Stimulated activated naive B cell treated with anti-CD40 and anti-IgM and Interleukin-4, amounts not matched to agents 10 μg/mL and 1 μg/mL and 100 μg/mL, for 72 hours (primary cell): ENCODE results near the gene BCL7A.
"Not testable (repeated sequence)": the region's sequence is repeated elsewhere in the genome, so short reads cannot be mapped to it uniquely, and the experiment has no call there.

Experiments used
- ATAC-seq, 2 donors: fragments of 150-1000 bp; cut with Tn5 transposase; replicated peaks; 2 replicates each; pipeline ENCODE4 v1.10.0; 2021; ENCODE audit warnings: moderate library complexity in 1 of 2
- DNase-seq: peaks from one replicate; pipeline ENCODE4 v3.0.0; 2021
- H3K27ac Mint-ChIP-seq: one replicate; pipeline ENCODE4 v1.8.0; 2022; ENCODE audit warnings: mild to moderate bottlenecking, mixed read lengths
- H3K27me3 Mint-ChIP-seq, 2 donors: one replicate each; pipeline ENCODE4 v1.8.0; 2022; ENCODE audit warnings: mixed read lengths in 2 of 2
- H3K36me3 Mint-ChIP-seq, 2 donors: one replicate each; pipeline ENCODE4 v1.8.0; 2022; ENCODE audit warnings: mixed read lengths in 2 of 2, mild to moderate bottlenecking in 1 of 2
- H3K4me1 Mint-ChIP-seq, 2 donors: one replicate each; pipeline ENCODE4 v1.8.0; 2022; ENCODE audit warnings: mixed read lengths in 2 of 2, mild to moderate bottlenecking in 1 of 2
- H3K4me3 Mint-ChIP-seq, 2 donors: one replicate each; pipeline ENCODE4 v1.8.0; 2022; ENCODE audit warnings: mild to moderate bottlenecking in 2 of 2, mixed read lengths in 2 of 2, moderate library complexity in 1 of 2
- H3K9me3 Mint-ChIP-seq, 2 donors: one replicate each; pipeline ENCODE4 v1.8.0; 2022; ENCODE audit warnings: mixed read lengths in 2 of 2, mild to moderate bottlenecking in 1 of 2

Gene BCL7A

GRCh38 chr12:122021822-122022392 lies at the start of gene BCL7A:
Gene BCL7A (plus strand): TSS chr12:122021884. CDS start chr12:122022092, 208 bp downstream.
- DNase-seq (peak; percentile 79), ATAC-seq (peak; percentile 62 to 71)
- Mint-ChIP-seq H3K4me3 (peak within 1 kb of the TSS; percentile 90 to 96), H3K27me3 (no peaks in the 10 kb centered on the region), H3K27ac (peak within 1 kb of the TSS; percentile 98), H3K9me3 (peaks cover 0 to 3% of the 10 kb centered on the region in 2 donors), H3K4me1 (peaks cover 26 to 56% of the 10 kb centered on the region in 2 donors), H3K36me3 (peaks cover 15 to 28% of the 10 kb centered on the region in 2 donors)

GRCh38 chr12:121974026-121974985 lies 47.4 kb upstream of the BCL7A start:
- Mint-ChIP-seq H3K27me3 (no peaks in the 10 kb centered on the region), H3K4me1 (peaks cover 22 to 27% of the 10 kb centered on the region in 2 donors), H3K9me3 (peaks cover 10% of the 10 kb centered on the region in 2 donors), H3K27ac (peak overlapping the region; percentile 2), H3K36me3 (peaks cover 7 to 17% of the 10 kb centered on the region in 2 donors), H3K4me3 (no peak overlapping the region)
- DNase-seq (no peak), ATAC-seq (no peak)

- Mint-ChIP-seq H3K9me3 (peaks cover 10 to 12% of the 10 kb centered on the region in 2 donors), H3K27ac (peak overlapping the region; percentile 75), H3K4me3 (no peak overlapping the region), H3K27me3 (no peaks in the 10 kb centered on the region), H3K36me3 (peaks cover 7 to 17% of the 10 kb centered on the region in 2 donors), H3K4me1 (peaks cover 26 to 28% of the 10 kb centered on the region in 2 donors)
- no peak for ATAC-seq
- no peak for DNase-seq
These were observed 46.7 kb upstream of the BCL7A start for GRCh38 chr12:121975021-121975420.

- H3K36me3 Mint-ChIP-seq: peaks cover 3 to 12% of the 10 kb centered on the region in 2 donors
- no peak overlapping the region for H3K27ac Mint-ChIP-seq
- H3K9me3 Mint-ChIP-seq: peaks cover 10 to 12% of the 10 kb centered on the region in 2 donors
- peaks cover 30 to 39% of the 10 kb centered on the region in 2 donors for H3K4me1 Mint-ChIP-seq
- no peaks in the 10 kb centered on the region for H3K27me3 Mint-ChIP-seq
- no peak overlapping the region for H3K4me3 Mint-ChIP-seq
- ATAC-seq (no peak), DNase-seq (no peak)
These were observed 44.7 kb upstream of the BCL7A start for GRCh38 chr12:121976950-121977349.

- Mint-ChIP-seq H3K36me3 (no peaks in the 10 kb centered on the region), H3K9me3 (peaks cover 0 to 1% of the 10 kb centered on the region in 2 donors), H3K27ac (peak overlapping the region; percentile 95), H3K27me3 (no peaks in the 10 kb centered on the region), H3K4me1 (peaks cover 40 to 58% of the 10 kb centered on the region in 2 donors), H3K4me3 (peak overlapping the region; percentile 75 to 76)
- DNase-seq (peak; percentile 89), ATAC-seq (peak; percentile 86 to 89)
These were observed 41.3 kb upstream of the BCL7A start for GRCh38 chr12:121980191-121980891.

- peaks cover 38 to 58% of the 10 kb centered on the region in 2 donors for H3K4me1 Mint-ChIP-seq
- H3K9me3 Mint-ChIP-seq: peaks cover 0 to 1% of the 10 kb centered on the region in 2 donors
- H3K36me3 Mint-ChIP-seq: no peaks in the 10 kb centered on the region
- DNase-seq (no peak), ATAC-seq (no peak)
- no peaks in the 10 kb centered on the region for H3K27me3 Mint-ChIP-seq
- peak overlapping the region; percentile 75 to 76 for H3K4me3 Mint-ChIP-seq
- peak overlapping the region; percentile 95 for H3K27ac Mint-ChIP-seq
These were observed 40.8 kb upstream of the BCL7A start for GRCh38 chr12:121980892-121981272.

GRCh38 chr12:121981456-121981855 lies 40.2 kb upstream of the BCL7A start:
- ATAC-seq (no peak), DNase-seq (no peak)
- no peaks in the 10 kb centered on the region for H3K27me3 Mint-ChIP-seq
- H3K27ac Mint-ChIP-seq: peak overlapping the region; percentile 95
- H3K4me1 Mint-ChIP-seq: peaks cover 38 to 58% of the 10 kb centered on the region in 2 donors
- peaks cover 0 to 1% of the 10 kb centered on the region in 2 donors for H3K9me3 Mint-ChIP-seq
- H3K36me3 Mint-ChIP-seq: no peaks in the 10 kb centered on the region
- peak overlapping the region in 1 of 2 donors; percentile 65 for H3K4me3 Mint-ChIP-seq

- H3K4me1 Mint-ChIP-seq: peaks cover 38 to 58% of the 10 kb centered on the region in 2 donors
- no peak for ATAC-seq
- H3K36me3 Mint-ChIP-seq: no peaks in the 10 kb centered on the region
- H3K4me3 Mint-ChIP-seq: peak overlapping the region; percentile 6 to 51
- H3K9me3 Mint-ChIP-seq: peaks cover 0 to 1% of the 10 kb centered on the region in 2 donors
- H3K27me3 Mint-ChIP-seq: no peaks in the 10 kb centered on the region
- H3K27ac Mint-ChIP-seq: peak overlapping the region; percentile 71
- no peak for DNase-seq
These were observed 38.7 kb upstream of the BCL7A start for GRCh38 chr12:121982950-121983349.

GRCh38 chr12:121983536-121984210 lies 38.0 kb upstream of the BCL7A start:
- no peaks in the 10 kb centered on the region for H3K27me3 Mint-ChIP-seq
- no peaks in the 10 kb centered on the region for H3K36me3 Mint-ChIP-seq
- DNase-seq: no peak
- H3K4me3 Mint-ChIP-seq: peak overlapping the region in 1 of 2 donors; percentile 51
- H3K9me3 Mint-ChIP-seq: peaks cover 0 to 1% of the 10 kb centered on the region in 2 donors
- peak overlapping the region; percentile 71 for H3K27ac Mint-ChIP-seq
- no peak for ATAC-seq
- peaks cover 37 to 62% of the 10 kb centered on the region in 2 donors for H3K4me1 Mint-ChIP-seq

- Mint-ChIP-seq H3K9me3 (no peaks in the 10 kb centered on the region), H3K27ac (no peak overlapping the region)
- ATAC-seq: no peak
These were observed 35.0 kb upstream of the BCL7A start for GRCh38 chr12:121986489-121987245.

GRCh38 chr12:121988519-121988918 lies 33.2 kb upstream of the BCL7A start:
- not testable (repeated sequence) for H3K9me3 Mint-ChIP-seq, H3K36me3 Mint-ChIP-seq, H3K27me3 Mint-ChIP-seq, H3K27ac Mint-ChIP-seq, H3K4me3 Mint-ChIP-seq, DNase-seq, ATAC-seq
- peaks cover 31 to 56% of the 10 kb centered on the region in 2 donors for H3K4me1 Mint-ChIP-seq

More at GRCh38 chr12:121986489-121987245, 35.0 kb upstream of the BCL7A start:
- Mint-ChIP-seq H3K27me3 (no peaks in the 10 kb centered on the region), H3K36me3 (no peaks in the 10 kb centered on the region), H3K4me1 (peaks cover 37 to 63% of the 10 kb centered on the region in 2 donors), H3K4me3 (no peak overlapping the region)
- no peak for DNase-seq

- no peaks in the 10 kb centered on the region for H3K27me3 Mint-ChIP-seq
- H3K9me3 Mint-ChIP-seq: no peaks in the 10 kb centered on the region
- ATAC-seq (no peak), DNase-seq (no peak)
- peaks cover 27 to 48% of the 10 kb centered on the region in 2 donors for H3K4me1 Mint-ChIP-seq
- no peaks in the 10 kb centered on the region for H3K36me3 Mint-ChIP-seq
- peak overlapping the region; percentile 99 for H3K27ac Mint-ChIP-seq
- no peak overlapping the region for H3K4me3 Mint-ChIP-seq
These were observed 32.2 kb upstream of the BCL7A start for GRCh38 chr12:121989276-121990113.
